A549 (cell line): ENCODE results near the gene ZMIZ2. TPM values are rescaled to one million over a fixed set of nuclear protein-coding genes. Genes with fewer than 3 reads are reported as not detected.

Experiments
- ATAC-seq, 2 experiments: fragments of 200-7000 bp in 1 of 2; fragments of >200 bp in 1 of 2; cut with Nextera tagmentation in 1 of 2; cut with Tn5 transposase in 1 of 2; 3 replicates each; pipeline versions ENCODE4 v1.8.0 to v1.9.1; 2018 to 2020; ENCODE audit warnings: mild to moderate bottlenecking in 1 of 2, moderate library complexity in 1 of 2
- CTCF ChIA-PET: fragments of 300-600 bp; sonication (Branson Sonifier 250); formaldehyde crosslinking; extraction: SDS; loops from one replicate; lab custom pipeline; 2021; ENCODE audit warnings: antibody characterized with exemption, inconsistent platforms; lab: Yijun Ruan, JAX
- POLR2A ChIA-PET: fragments of 350-600 bp; formaldehyde crosslinking; extraction: SDS; loops from one replicate; lab custom pipeline; 2021; ENCODE audit warnings: antibody characterized with exemption, inconsistent platforms; lab: Yijun Ruan, JAX
- DNase-seq, 2 experiments: peaks; one replicate each; pipeline versions ENCODE4 v3.0.0 to v3.0.0-alpha.2; 2011 to 2016; ENCODE audit warnings: low read depth in 1 of 2, low spot score in 1 of 2
- FAIRE-seq: peaks from 2 replicates; lab custom pipeline; 2011; peaks lifted over from hg19 to GRCh38; lab: Jason Lieb, UNC
- H3K27ac ChIP-seq, 2 experiments: fragments of >200 bp; sonication (Bioruptor Twin); formaldehyde crosslinking; 3 replicates each; pipeline ENCODE4 v1.5.1; 2016 to 2017
- H3K4me1 ChIP-seq: fragments of >200 bp; sonication (Bioruptor Twin); formaldehyde crosslinking; 3 replicates; pipeline ENCODE4 v1.6.1; 2016
- H3K4me2 ChIP-seq: fragments of >200 bp; sonication (Bioruptor Twin); formaldehyde crosslinking; 3 replicates; pipeline ENCODE4 v1.6.1; 2016
- H3K4me3 ChIP-seq: fragments of >200 bp; sonication (Bioruptor Twin); formaldehyde crosslinking; 3 replicates; pipeline ENCODE4 v1.5.1; 2016
- H3K9me3 ChIP-seq: fragments of >200 bp; sonication (Bioruptor Twin); formaldehyde crosslinking; 3 replicates; pipeline ENCODE4 v1.6.1; 2016
- ATOH8 ChIP-seq: fragments of 250-450 bp; sonication (Bioruptor Pico); IDR thresholded peaks from 2 replicates; pipeline ENCODE4 v1.5.0; 2020; ENCODE audit warnings: low read depth, mild to moderate bottlenecking, moderate library complexity
- BHLHE40 ChIP-seq: IDR thresholded peaks from 2 replicates; pipeline ENCODE4 v1.6.1; 2012; ENCODE audit warnings: low read depth, low read length, inconsistent platforms
- CBX8 ChIP-seq: fragments of 200-600 bp; sonication (generic); IDR thresholded peaks from 2 replicates; pipeline ENCODE4 v1.6.1; 2016
- CEBPB ChIP-seq, 2 experiments: fragments of >200 bp in 1 of 2; sonication (Bioruptor Twin) in 1 of 2; formaldehyde crosslinking in 1 of 2; IDR thresholded peaks; 2 replicates each; pipeline ENCODE4 v1.6.1; 2012 to 2016
- CHD2 ChIP-seq: fragments of 150-350 bp; IDR thresholded peaks from 2 replicates; pipeline ENCODE4 v1.6.1; 2014; ENCODE audit warnings: low read length; ENCODE audit not compliant: partially characterized antibody
- CHD4 ChIP-seq: fragments of 200-600 bp; sonication (generic); IDR thresholded peaks from 2 replicates; pipeline ENCODE4 v1.6.1; 2016; ENCODE audit warnings: antibody characterized with exemption, mild to moderate bottlenecking, borderline replicate concordance
- EHF ChIP-seq: fragments of 250-450 bp; sonication (Bioruptor Pico); IDR thresholded peaks from 2 replicates; pipeline ENCODE4 v1.5.0; 2020; ENCODE audit warnings: mild to moderate bottlenecking
- EP300 ChIP-seq, 2 experiments: fragments of >200 bp; sonication (Bioruptor Twin); formaldehyde crosslinking; IDR thresholded peaks; 2 replicates in 1 of 2; 3 replicates in 1 of 2; pipeline ENCODE4 v1.6.1; 2016 to 2017
- ESRRA ChIP-seq: fragments of 150-350 bp; IDR thresholded peaks from 2 replicates; pipeline ENCODE4 v1.6.1; 2014; ENCODE audit warnings: mild to moderate bottlenecking, low read length, borderline replicate concordance
- FOSB ChIP-seq: fragments of 250-450 bp; sonication (Bioruptor Pico); IDR thresholded peaks from 2 replicates; pipeline ENCODE4 v1.5.0; 2020; ENCODE audit warnings: mild to moderate bottlenecking, moderate library complexity
- HES2 ChIP-seq: fragments of >200 bp; sonication (Bioruptor Twin); formaldehyde crosslinking; IDR thresholded peaks from 2 replicates; pipeline ENCODE4 v1.6.1; 2016
- HEYL ChIP-seq: fragments of 250-450 bp; sonication (Bioruptor Pico); IDR thresholded peaks from 2 replicates; pipeline ENCODE4 v1.8.0; 2021; ENCODE audit warnings: mild to moderate bottlenecking, moderate library complexity
- JUN ChIP-seq, 2 experiments: fragments of >200 bp; sonication (Bioruptor Twin); formaldehyde crosslinking; IDR thresholded peaks; 2 replicates in 1 of 2; 3 replicates in 1 of 2; pipeline ENCODE4 v1.6.1; 2016 to 2017
- KDM5A ChIP-seq: fragments of 200-600 bp; sonication (generic); IDR thresholded peaks from 2 replicates; pipeline ENCODE4 v1.6.1; 2016; ENCODE audit warnings: antibody characterized with exemption, mild to moderate bottlenecking
- MAZ ChIP-seq: fragments of 150-350 bp; IDR thresholded peaks from 2 replicates; pipeline ENCODE4 v1.6.1; 2014; ENCODE audit warnings: antibody characterized with exemption, low read depth, low read length, borderline replicate concordance
- NPAS2 ChIP-seq: fragments of 250-450 bp; sonication (Bioruptor Pico); IDR thresholded peaks from 2 replicates; pipeline ENCODE4 v1.8.0; 2022; ENCODE audit warnings: mild to moderate bottlenecking, moderate library complexity, borderline replicate concordance
- PBX3 ChIP-seq: IDR thresholded peaks from 2 replicates; pipeline ENCODE4 v1.6.1; 2012
- POLR2A ChIP-seq: IDR thresholded peaks from 2 replicates; pipeline ENCODE4 v1.6.1; 2012; ENCODE audit warnings: mild to moderate bottlenecking, low read length
- RCOR1 ChIP-seq: fragments of 150-350 bp; IDR thresholded peaks from 2 replicates; pipeline ENCODE4 v1.6.1; 2014; ENCODE audit warnings: antibody characterized with exemption, low read length, low read depth
- RFX5 ChIP-seq: fragments of 450-650 bp; IDR thresholded peaks from 2 replicates; pipeline ENCODE4 v1.7.1; 2014; ENCODE audit warnings: antibody characterized with exemption, mild to moderate bottlenecking, moderate library complexity
- SMC3 ChIP-seq: fragments of >200 bp; sonication (Bioruptor Twin); formaldehyde crosslinking; IDR thresholded peaks from 3 replicates; pipeline ENCODE4 v1.6.1; 2018; ENCODE audit warnings: inconsistent platforms
- SREBF2 ChIP-seq: fragments of 450-650 bp; IDR thresholded peaks from 2 replicates; pipeline ENCODE4 v1.6.1; 2014; ENCODE audit warnings: mild to moderate bottlenecking, moderate library complexity
- TFCP2L1 ChIP-seq: fragments of 250-450 bp; sonication (Bioruptor Pico); IDR thresholded peaks from 2 replicates; pipeline ENCODE4 v1.5.0; 2021; ENCODE audit warnings: mild to moderate bottlenecking
- TP53 ChIP-seq: fragments of 250-450 bp; sonication (Bioruptor Pico); IDR thresholded peaks from 2 replicates; pipeline ENCODE4 v1.5.0; 2021; ENCODE audit warnings: mild to moderate bottlenecking, moderate library complexity
- USF2 ChIP-seq: fragments of 450-650 bp; IDR thresholded peaks from 2 replicates; pipeline ENCODE4 v1.6.1; 2014; ENCODE audit warnings: antibody characterized with exemption
- ZNF302 ChIP-seq: fragments of 250-450 bp; sonication (Bioruptor Pico); IDR thresholded peaks from 2 replicates; pipeline ENCODE4 v1.9.0; 2021; ENCODE audit warnings: inconsistent platforms, mild to moderate bottlenecking, moderate library complexity
- ZSCAN20 ChIP-seq: fragments of 250-450 bp; sonication (Bioruptor Pico); IDR thresholded peaks from 2 replicates; pipeline ENCODE4 v1.8.0; 2022; ENCODE audit warnings: mild to moderate bottlenecking, moderate library complexity
- WGBS: methylation state at CpG from one replicate; pipeline ENCODE4 v1.1.6; 2017; ENCODE audit errors: missing lambda C conversion rate; 5-methylcytosine and 5-hydroxymethylcytosine counted together
- polyA plus RNA-seq, 4 experiments: library from polyadenylated mRNA; depleted of rRNA in 3 of 4; stranded (reverse); fragments of >200 nt; fragmentation: RNase III in 1 of 4; extraction: RNeasy Plus Mini Kit Qiagen cat#74134 plus additional on column Dnase treatment in 1 of 4; gene quantifications; 2 replicates in 3 of 4; 3 replicates in 1 of 4; pipeline ENCODE4 v1.2.3, GENCODE V29; 2011 to 2017

Gene ZMIZ2
- polyA plus RNA-seq, 2 of the 4 experiments (the other 2 are of a cell fraction), result 4.3 to 21.7 TPM

GRCh38 chr7:44740055-44740454 lies 8.6 kb upstream of the ZMIZ2 start:
- peak in 1 of 2 experiments; percentile 27; a peak in 2 of 6 replicates for ATAC-seq
- no peak overlapping the region for H3K4me3 ChIP-seq
- CTCF ChIA-PET, result no interaction called here
- H3K27ac ChIP-seq, result 0 out of 6 replicates have a peak overlapping the region, but pooled peaks of 1 of the 2 experiments have one; percentile 7
- POLR2A ChIA-PET, result no interaction called here
- H3K9me3 ChIP-seq, result no peaks in the 10 kb centered on the region
- 64% methylated on average over 2 of the region's 2 CpGs for WGBS
- no peak for FAIRE-seq
- peaks cover 8% of the 10 kb centered on the region for H3K4me1 ChIP-seq
- H3K4me2 ChIP-seq, result no peak overlapping the region
- TF ChIP-seq HEYL (CRISPR knock-in tag), result no peak
- TF ChIP-seq ESRRA, result no peak
- no peak for TF ChIP-seq BHLHE40
- no peak for TF ChIP-seq KDM5A
- no peak for TF ChIP-seq JUN (IDR thresholded peaks at IDR 0.05)
- TF ChIP-seq SMC3, result no peak
- no peak for DNase-seq

GRCh38 chr7:44743750-44744149 lies 4.9 kb upstream of the ZMIZ2 start:
- ChIA-PET POLR2A (no interaction called here), CTCF (interaction anchor here (1.0 kb wide), 1 partner anchor 10 kb away, joined by 4 read pairs; no protein-coding TSS in a partner anchor)
- FAIRE-seq (no peak), DNase-seq (no peak), ATAC-seq (no peak)
- no peak overlapping the region for H3K4me2 ChIP-seq
- TF ChIP-seq FOSB (CRISPR knock-in tag), result no peak
- no peak for TF ChIP-seq RCOR1
- no peak for TF ChIP-seq EHF (CRISPR knock-in tag)
- TF ChIP-seq JUN (IDR thresholded peaks at IDR 0.05), result no peak
- no peak for TF ChIP-seq ATOH8 (CRISPR knock-in tag)
- TF ChIP-seq RFX5, result no peak
- TF ChIP-seq ZNF302, result no peak
- TF ChIP-seq USF2, result no peak
- no peak for TF ChIP-seq EP300 (IDR thresholded peaks at IDR 0.05)
- TF ChIP-seq TP53 (CRISPR knock-in tag), result no peak
- no peak for TF ChIP-seq BHLHE40
- H3K4me3 ChIP-seq, result no peak overlapping the region
- no peaks in the 10 kb centered on the region for H3K9me3 ChIP-seq
- H3K4me1 ChIP-seq, result peaks cover 6% of the 10 kb centered on the region
- 78% methylated on average over 1 of the region's 1 CpG for WGBS
- H3K27ac ChIP-seq, result no peak overlapping the region

- ATAC-seq (peak in 1 of 2 experiments; percentile 25; a peak in 3 of 6 replicates), DNase-seq (no peak), FAIRE-seq (no peak)
- H3K9me3 ChIP-seq, result no peaks in the 10 kb centered on the region
- 8% methylated on average over 23 of the region's 60 CpGs for WGBS
- ChIA-PET CTCF (interaction anchor here (2.0 to 3.5 kb wide), 3 partner anchors 14 to 161 kb away, joined by 5 to 11 read pairs (median 5); partner anchors contain the start of gene OGDH), POLR2A (interaction anchor here (0.8 to 1.9 kb wide), 4 partner anchors 98 to 143 kb away, joined by 3 to 6 read pairs (median 4); partner anchors contain the start of gene OGDH)
- peak overlapping the region; percentile 98 for H3K4me3 ChIP-seq
- peak overlapping the region; percentile 84 for H3K4me2 ChIP-seq
- TF ChIP-seq MAZ (no peak), SREBF2 (no peak), CBX8 (no peak), HES2 (no peak), CEBPB (IDR thresholded peaks at IDR 0.05) (no peak), CHD2 (no peak), POLR2A (no peak), NPAS2 (CRISPR knock-in tag) (no peak), PBX3 (no peak), JUN (IDR thresholded peaks at IDR 0.05) (no peak), EHF (CRISPR knock-in tag) (no peak), TFCP2L1 (no peak), CHD4 (no peak), USF2 (no peak), ZSCAN20 (CRISPR knock-in tag) (no peak)
- peak overlapping the region; percentile 95 to 98 for H3K27ac ChIP-seq
- peaks cover 26% of the 10 kb centered on the region for H3K4me1 ChIP-seq
These were observed 493 bp downstream of the ZMIZ2 start for GRCh38 chr7:44748948-44749731.
